Neuronal stem cell (in vitro differentiated cells): ENCODE data around the gene SLITRK2. TPM values are rescaled to one million over a fixed set of nuclear protein-coding genes. Genes with fewer than 3 reads are reported as not detected.
A peak's percentile ranks its signal among the peaks of the same experiment; 100 is the strongest.

ENCODE experiments used
- DNase-seq: peaks from one replicate; pipeline ENCODE4 v3.0.0-alpha.2; 2013; ENCODE audit warnings: low spot score
- H2AFZ ChIP-seq: one replicate; pipeline ENCODE4 v1.6.1; 2013; ENCODE audit warnings: mild to moderate bottlenecking, low read length, inconsistent platforms
- H2AK5ac ChIP-seq: 2 replicates; pipeline ENCODE4 v1.6.1; 2013; ENCODE audit warnings: low read depth, mild to moderate bottlenecking, inconsistent platforms, low read length, moderate library complexity, mixed read lengths
- H2BK120ac ChIP-seq: 2 replicates; pipeline ENCODE4 v1.6.1; 2013; ENCODE audit warnings: low read depth, mild to moderate bottlenecking, inconsistent platforms, low read length, moderate library complexity, mixed read lengths
- H2BK12ac ChIP-seq: one replicate; pipeline ENCODE4 v1.6.1; 2013; ENCODE audit warnings: low read length, inconsistent platforms
- H2BK15ac ChIP-seq: 2 replicates; pipeline ENCODE4 v1.6.1; 2013; ENCODE audit warnings: mild to moderate bottlenecking, low read length, inconsistent platforms, mixed read lengths
- H2BK5ac ChIP-seq: one replicate; pipeline ENCODE4 v1.6.1; 2013; ENCODE audit warnings: inconsistent platforms, mild to moderate bottlenecking, low read length, moderate library complexity
- H3K14ac ChIP-seq: one replicate; pipeline ENCODE4 v1.6.1; 2013; ENCODE audit warnings: low read length, inconsistent platforms
- H3K18ac ChIP-seq: 2 replicates; pipeline ENCODE4 v1.6.1; 2013; ENCODE audit warnings: low read length, inconsistent platforms
- H3K23ac ChIP-seq: 2 replicates; pipeline ENCODE4 v1.6.1; 2013; ENCODE audit warnings: low read depth, mild to moderate bottlenecking, mixed read lengths, low read length, inconsistent platforms; ENCODE audit not compliant: poor library complexity
- H3K27ac ChIP-seq: replicated peaks from 3 replicates; pipeline ENCODE4 v1.5.1; 2013; ENCODE audit warnings: low read length, inconsistent platforms
- H3K27me3 ChIP-seq, 3 experiments: 2 replicates each; pipeline ENCODE4 v1.6.1; 2013; ENCODE audit warnings: low read length in 3 of 3, mild to moderate bottlenecking in 2 of 3, inconsistent platforms in 1 of 3, low read depth in 1 of 3, mixed read lengths in 1 of 3, moderate library complexity in 1 of 3; ENCODE audit not compliant: control insufficient read depth in 3 of 3, insufficient read depth in 3 of 3
- H3K36me3 ChIP-seq, 2 donors: replicated peaks in 1 of 2; 2 replicates each; pipeline ENCODE4 v1.6.1; 2013; ENCODE audit warnings: low read length in 2 of 2; ENCODE audit not compliant: control insufficient read depth in 2 of 2, insufficient read depth in 2 of 2
- H3K4ac ChIP-seq: 2 replicates; pipeline ENCODE4 v1.6.1; 2013; ENCODE audit warnings: inconsistent platforms, mild to moderate bottlenecking, low read length, moderate library complexity
- H3K4me1 ChIP-seq, 2 donors: 1 replicate in 1 of 2; 2 replicates in 1 of 2; pipeline ENCODE4 v1.6.1; 2013; ENCODE audit warnings: low read length in 2 of 2, low read depth in 1 of 2; ENCODE audit not compliant: control insufficient read depth in 2 of 2, insufficient read depth in 1 of 2
- H3K4me2 ChIP-seq: one replicate; pipeline ENCODE4 v1.6.1; 2013; ENCODE audit warnings: mild to moderate bottlenecking, low read length, inconsistent platforms; ENCODE audit not compliant: insufficient read depth, poor library complexity, severe bottlenecking
- H3K4me3 ChIP-seq, 2 donors: 2 replicates each; pipeline ENCODE4 v1.5.1; 2013; ENCODE audit warnings: low read length in 2 of 2, mild to moderate bottlenecking in 2 of 2, inconsistent platforms in 1 of 2, moderate library complexity in 1 of 2
- H3K79me1 ChIP-seq: one replicate; pipeline ENCODE4 v1.6.1; 2013; ENCODE audit warnings: low read depth, mild to moderate bottlenecking, inconsistent platforms, low read length, moderate library complexity
- H3K9ac ChIP-seq: one replicate; pipeline ENCODE4 v1.6.1; 2013; ENCODE audit warnings: mild to moderate bottlenecking, low read depth, low read length, inconsistent platforms; ENCODE audit not compliant: poor library complexity
- H3K9me3 ChIP-seq, 2 donors: replicated peaks in 1 of 2; 2 replicates each; pipeline versions ENCODE3 to v1.6.1; 2013; ENCODE audit warnings: low read length in 2 of 2, mild to moderate bottlenecking in 2 of 2, inconsistent platforms in 1 of 2, low read depth in 1 of 2, mixed read lengths in 1 of 2, moderate library complexity in 1 of 2; ENCODE audit not compliant: control insufficient read depth in 2 of 2, insufficient read depth in 1 of 2
- H4K8ac ChIP-seq: one replicate; pipeline ENCODE4 v1.6.1; 2013; ENCODE audit warnings: low read depth, mild to moderate bottlenecking, inconsistent platforms, low read length, moderate library complexity
- H4K91ac ChIP-seq: one replicate; pipeline ENCODE4 v1.6.1; 2013; ENCODE audit warnings: low read length, low read depth, mild to moderate bottlenecking, inconsistent platforms; ENCODE audit not compliant: poor library complexity
- WGBS, 2 donors: extraction: QIAGEN DNeasy Blood & Tissue Kit; methylation state at CpG; one replicate each; pipeline ENCODE4 v1.1.7; 2013; ENCODE audit warnings: missing lambda C conversion rate in 2 of 2, mixed read lengths in 1 of 2; ENCODE audit not compliant: insufficient read length in 2 of 2, insufficient replicate concordance in 1 of 2; ENCODE audit errors: extremely low coverage in 2 of 2; 5-methylcytosine and 5-hydroxymethylcytosine counted together
- polyA plus RNA-seq, 2 experiments: library from polyadenylated mRNA; stranded (reverse); fragments of 200-250 nt; gene quantifications; one replicate each; pipeline ENCODE4 v1.2.3, GENCODE V29; 2013

SLITRK2 gene
- 0.70 TPM for polyA plus RNA-seq (2013, experiment 1 of 2)
- 0.72 TPM for polyA plus RNA-seq (2013, experiment 2 of 2)

DNA sequence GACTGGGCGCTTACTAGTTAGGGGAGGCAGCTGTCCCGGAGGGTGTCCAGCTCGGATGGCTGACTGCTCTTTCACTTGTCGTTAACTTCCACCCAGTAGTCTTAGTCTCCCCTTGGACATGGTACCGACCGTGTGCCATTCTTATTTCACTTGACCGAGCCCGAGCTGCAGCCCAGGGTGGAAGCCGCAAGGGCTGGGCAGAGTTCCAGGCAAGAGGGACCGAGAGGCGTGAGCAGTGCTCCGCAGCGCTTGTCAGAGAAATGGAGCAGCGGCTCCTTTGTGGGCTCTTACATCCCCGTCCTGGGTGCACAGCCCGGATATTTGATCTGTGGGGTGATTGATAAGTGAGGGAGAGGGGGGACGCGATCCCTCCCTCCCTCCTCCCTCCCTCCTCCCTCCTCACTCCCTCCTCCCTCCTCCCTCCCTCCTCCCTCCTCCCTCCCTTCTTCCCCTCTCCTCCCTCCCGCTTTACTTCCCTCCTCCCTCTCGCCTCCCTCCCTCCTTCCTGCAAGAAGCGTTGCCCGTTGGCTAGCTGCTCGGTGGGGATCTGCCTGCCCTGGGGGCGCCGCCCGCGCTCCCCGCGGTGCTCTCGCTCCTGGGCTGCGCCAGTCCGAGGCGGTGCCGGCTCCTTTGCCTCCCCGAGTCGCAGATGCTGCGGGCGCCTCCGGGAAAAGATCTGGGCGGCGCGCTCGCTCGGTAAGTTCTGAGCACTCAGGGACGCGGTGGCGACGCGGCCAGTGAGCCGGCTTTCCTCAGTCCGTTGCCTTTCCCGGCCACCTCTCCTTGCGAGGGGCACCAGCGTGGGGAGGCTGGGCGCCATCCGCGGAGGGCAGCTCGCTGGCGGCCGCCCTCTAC, at the start of gene SLITRK2:
TSS of gene SLITRK2 (plus strand) at position 499 of the 855 bp plus-strand sequence. CDS start 4,597 bp downstream, outside the sequence.
- H2AFZ ChIP-seq, result peak within 1 kb of the TSS; percentile 40
- H3K27me3 ChIP-seq, result peaks cover 0 to 66% (median 46%) of the 10 kb centered on the region in 3 experiments
- H3K4me1 ChIP-seq, result no peaks in the 10 kb centered on the region
- peak within 1 kb of the TSS; percentile 17 for H3K18ac ChIP-seq
- no peaks in the 10 kb centered on the region for H3K36me3 ChIP-seq
- no peaks in the 10 kb centered on the region for H3K9me3 ChIP-seq
- no peak within 1 kb of the TSS for H2AK5ac ChIP-seq
- H3K9ac ChIP-seq, result peak within 1 kb of the TSS; percentile 70
- no peak within 1 kb of the TSS for H3K27ac ChIP-seq
- H2BK5ac ChIP-seq, result no peak within 1 kb of the TSS
- H2BK12ac ChIP-seq, result peak within 1 kb of the TSS; percentile 41
- no peak within 1 kb of the TSS for H4K8ac ChIP-seq
- no CpG with 5 or more reads among the region's 60 CpGs for WGBS, 2 donors
- peak within 1 kb of the TSS; percentile 80 for H3K4me2 ChIP-seq
- H3K4me3 ChIP-seq, result peak within 1 kb of the TSS in 1 of 2 donors; percentile 84
- H3K14ac ChIP-seq, result no peak within 1 kb of the TSS
- no peak within 1 kb of the TSS for H3K4ac ChIP-seq
- no peak within 1 kb of the TSS for H2BK120ac ChIP-seq
- no peak for DNase-seq
- H2BK15ac ChIP-seq, result no peak within 1 kb of the TSS
- no peaks in the 10 kb centered on the region for H3K79me1 ChIP-seq
- no peak within 1 kb of the TSS for H3K23ac ChIP-seq
- H4K91ac ChIP-seq, result no peak within 1 kb of the TSS

DNA sequence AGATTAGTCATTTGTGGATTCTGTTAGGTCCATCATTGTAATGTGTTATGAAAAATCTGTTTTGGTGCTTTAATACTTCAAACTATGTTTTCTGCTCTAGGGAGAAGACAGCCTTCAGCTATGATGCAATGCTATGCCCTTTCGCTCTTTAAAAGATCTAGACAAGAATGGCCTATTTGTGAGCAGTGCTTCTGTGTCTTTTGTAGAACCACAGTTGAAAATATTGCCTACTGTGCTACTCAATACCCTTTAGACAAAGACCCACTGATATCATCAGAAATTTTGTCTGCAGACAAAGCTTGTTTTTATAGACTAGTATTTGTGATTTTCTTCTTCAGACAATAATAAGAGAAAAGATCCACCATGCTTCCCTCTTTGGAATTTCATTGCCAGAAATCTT, 44.6 kb upstream of the SLITRK2 start:
- no peak overlapping the region for H3K4me3 ChIP-seq
- no peak overlapping the region for H2BK12ac ChIP-seq
- H3K36me3 ChIP-seq, result no peaks in the 10 kb centered on the region
- H2AK5ac ChIP-seq, result no peak overlapping the region
- no peak overlapping the region for H2BK5ac ChIP-seq
- H2BK120ac ChIP-seq, result no peak overlapping the region
- H3K23ac ChIP-seq, result no peak overlapping the region
- no peaks in the 10 kb centered on the region for H3K27me3 ChIP-seq
- H3K4me2 ChIP-seq, result no peak overlapping the region
- no peak overlapping the region for H3K9ac ChIP-seq
- no peak overlapping the region for H2AFZ ChIP-seq
- DNase-seq, result no peak
- no peak overlapping the region for H2BK15ac ChIP-seq
- WGBS, 2 donors, result no CpG with 5 or more reads among the region's 1 CpG
- H3K27ac ChIP-seq, result no peak overlapping the region
- no peak overlapping the region for H4K91ac ChIP-seq
- no peaks in the 10 kb centered on the region for H3K9me3 ChIP-seq
- no peak overlapping the region for H4K8ac ChIP-seq
- H3K79me1 ChIP-seq, result no peaks in the 10 kb centered on the region
- H3K4me1 ChIP-seq, result no peaks in the 10 kb centered on the region
- no peak overlapping the region for H3K4ac ChIP-seq
- no peak overlapping the region for H3K14ac ChIP-seq
- H3K18ac ChIP-seq, result no peak overlapping the region

DNA sequence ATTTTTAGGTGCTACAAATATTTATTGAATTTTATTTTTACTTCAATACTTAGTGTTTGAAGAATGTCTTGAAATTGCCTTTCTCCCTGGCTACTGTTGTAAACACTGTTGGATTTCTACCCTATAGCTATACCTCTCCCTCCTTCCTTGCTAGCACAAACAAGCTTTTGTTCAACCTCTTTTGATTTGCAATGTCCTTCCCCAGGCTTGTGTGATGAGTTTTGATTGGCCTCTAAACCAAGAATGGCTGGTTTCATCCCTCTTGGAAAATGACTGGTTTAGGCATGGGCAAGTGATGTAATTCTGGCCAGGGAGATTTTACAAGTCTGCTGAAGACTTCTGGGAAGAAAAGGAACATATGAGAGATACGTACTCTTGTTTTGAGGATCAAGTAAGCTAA, 25.3 kb upstream of the SLITRK2 start:
- Histone ChIP-seq H3K4me1 (no peaks in the 10 kb centered on the region), H2BK15ac (no peak overlapping the region), H4K91ac (no peak overlapping the region), H4K8ac (no peak overlapping the region), H2BK12ac (no peak overlapping the region), H3K4me3 (no peak overlapping the region), H3K18ac (no peak overlapping the region), H3K14ac (no peak overlapping the region), H2BK5ac (no peak overlapping the region), H3K79me1 (no peaks in the 10 kb centered on the region), H2AFZ (no peak overlapping the region), H2AK5ac (no peak overlapping the region), H3K4me2 (no peak overlapping the region), H3K36me3 (no peaks in the 10 kb centered on the region), H2BK120ac (no peak overlapping the region), H3K27me3 (no peaks in the 10 kb centered on the region), H3K27ac (no peak overlapping the region), H3K9ac (no peak overlapping the region), H3K9me3 (no peaks in the 10 kb centered on the region), H3K4ac (no peak overlapping the region), H3K23ac (no peak overlapping the region)
- WGBS, 2 donors, result no CpG with 5 or more reads among the region's 1 CpG
- no peak for DNase-seq

GRCh38 chrX:145803508-145803907, 14.1 kb upstream of the SLITRK2 start:
- Histone ChIP-seq H3K4me2 (no peak overlapping the region), H2BK120ac (no peak overlapping the region), H3K9ac (no peak overlapping the region), H4K91ac (no peak overlapping the region), H3K4ac (no peak overlapping the region), H2BK5ac (no peak overlapping the region), H2AK5ac (no peak overlapping the region), H3K18ac (no peak overlapping the region), H2AFZ (no peak overlapping the region), H3K27ac (no peak overlapping the region), H3K4me1 (no peaks in the 10 kb centered on the region), H4K8ac (no peak overlapping the region), H3K14ac (no peak overlapping the region), H3K4me3 (no peak overlapping the region), H3K27me3 (no peaks in the 10 kb centered on the region), H2BK12ac (no peak overlapping the region), H3K9me3 (no peaks in the 10 kb centered on the region), H2BK15ac (no peak overlapping the region), H3K23ac (no peak overlapping the region), H3K79me1 (no peaks in the 10 kb centered on the region), H3K36me3 (no peaks in the 10 kb centered on the region)
- WGBS, 2 donors, result no CpG with 5 or more reads among the region's 2 CpGs
- no peak for DNase-seq
